H9 (cell line): ENCODE measurements around the gene LRRC71. TPM values are rescaled to one million over a fixed set of nuclear protein-coding genes. Genes with fewer than 3 reads are reported as not detected.
A peak's percentile ranks its signal among the peaks of the same experiment; 100 is the strongest.

Experiments
- DNase-seq: peaks from one replicate; pipeline ENCODE4 v3.0.0-alpha.2; 2017
- H2AFZ ChIP-seq: one replicate; pipeline ENCODE4 v1.6.1; 2013; ENCODE audit warnings: mild to moderate bottlenecking, low read length, control low read depth, moderate library complexity
- H2AK5ac ChIP-seq: 2 replicates; pipeline ENCODE4 v1.6.1; 2013; ENCODE audit warnings: low read length, control low read depth, mixed read lengths; ENCODE audit not compliant: insufficient read length
- H2BK120ac ChIP-seq: one replicate; pipeline ENCODE4 v1.6.1; 2013; ENCODE audit warnings: low read depth, mild to moderate bottlenecking, low read length, control low read depth, inconsistent platforms; ENCODE audit not compliant: poor library complexity, severe bottlenecking
- H2BK12ac ChIP-seq: 2 replicates; pipeline ENCODE4 v1.6.1; 2013; ENCODE audit warnings: low read length, control low read depth, mixed read lengths, low read depth; ENCODE audit not compliant: insufficient read length
- H2BK15ac ChIP-seq: 2 replicates; pipeline ENCODE4 v1.6.1; 2013; ENCODE audit warnings: low read depth, low read length, control low read depth
- H2BK20ac ChIP-seq: one replicate; pipeline ENCODE4 v1.6.1; 2013; ENCODE audit warnings: low read depth, mild to moderate bottlenecking, low read length, control low read depth, inconsistent platforms; ENCODE audit not compliant: poor library complexity, severe bottlenecking
- H2BK5ac ChIP-seq: 2 replicates; pipeline ENCODE4 v1.6.1; 2013; ENCODE audit warnings: low read length, control low read depth, mixed read lengths; ENCODE audit not compliant: insufficient read length
- H3K14ac ChIP-seq: 2 replicates; pipeline ENCODE4 v1.6.1; 2013; ENCODE audit warnings: low read length, control low read depth; ENCODE audit not compliant: insufficient read depth
- H3K18ac ChIP-seq: 2 replicates; pipeline ENCODE4 v1.6.1; 2013; ENCODE audit warnings: low read depth, mild to moderate bottlenecking, mixed read lengths, low read length, control low read depth; ENCODE audit not compliant: insufficient read length
- H3K23ac ChIP-seq: 2 replicates; pipeline ENCODE4 v1.6.1; 2013; ENCODE audit warnings: low read length, control low read depth, mixed read lengths, low read depth; ENCODE audit not compliant: insufficient read length
- H3K23me2 ChIP-seq: 2 replicates; pipeline ENCODE4 v1.6.1; 2013; ENCODE audit warnings: low read depth, mild to moderate bottlenecking, mixed read lengths, low read length, control low read depth; ENCODE audit not compliant: insufficient read length, poor library complexity, severe bottlenecking
- H3K27ac ChIP-seq: 2 replicates; pipeline ENCODE4 v1.5.1; 2013; ENCODE audit warnings: low read length, control low read depth, mixed read lengths, low read depth; ENCODE audit not compliant: insufficient read length
- H3K27me3 ChIP-seq: 2 replicates; pipeline ENCODE4 v1.6.1; 2013; ENCODE audit warnings: low read length, control low read depth, inconsistent platforms; ENCODE audit not compliant: insufficient read depth
- H3K4ac ChIP-seq: 2 replicates; pipeline ENCODE4 v1.6.1; 2013; ENCODE audit warnings: low read depth, mild to moderate bottlenecking, control low read depth, inconsistent platforms, low read length, moderate library complexity
- H3K4me1 ChIP-seq: 2 replicates; pipeline ENCODE4 v1.6.1; 2013; ENCODE audit warnings: low read length, control low read depth, inconsistent platforms; ENCODE audit not compliant: insufficient read depth
- H3K4me2 ChIP-seq: 2 replicates; pipeline ENCODE4 v1.6.1; 2013; ENCODE audit warnings: low read length, control low read depth, mixed read lengths; ENCODE audit not compliant: insufficient read length, insufficient read depth
- H3K56ac ChIP-seq: 2 replicates; pipeline ENCODE4 v1.6.1; 2013; ENCODE audit warnings: low read depth, mild to moderate bottlenecking, mixed read lengths, low read length, control low read depth; ENCODE audit not compliant: insufficient read length
- H3K79me1 ChIP-seq: 2 replicates; pipeline ENCODE4 v1.6.1; 2013; ENCODE audit warnings: low read depth, mild to moderate bottlenecking, moderate library complexity, low read length, control low read depth, inconsistent platforms; ENCODE audit not compliant: insufficient read depth, poor library complexity, severe bottlenecking
- H3K79me2 ChIP-seq: 2 replicates; pipeline ENCODE4 v1.6.1; 2013; ENCODE audit warnings: low read length, control low read depth, inconsistent platforms; ENCODE audit not compliant: insufficient read depth
- H3K9ac ChIP-seq: 2 replicates; pipeline ENCODE4 v1.6.1; 2013; ENCODE audit warnings: low read length, control low read depth, mixed read lengths; ENCODE audit not compliant: insufficient read length; ENCODE audit errors: extremely low read depth
- H3K9me3 ChIP-seq: one replicate; pipeline ENCODE4 v1.6.1; 2013; ENCODE audit warnings: low read depth, low read length, inconsistent platforms; ENCODE audit not compliant: control insufficient read depth
- H3T11ph ChIP-seq: one replicate; pipeline ENCODE4 v1.6.1; 2013; ENCODE audit warnings: mild to moderate bottlenecking, low read length, control low read depth, inconsistent platforms
- H4K20me1 ChIP-seq: one replicate; pipeline ENCODE4 v1.6.1; 2013; ENCODE audit not compliant: control insufficient read depth, insufficient read length, insufficient read depth
- H4K5ac ChIP-seq: 2 replicates; pipeline ENCODE4 v1.6.1; 2013; ENCODE audit warnings: low read depth, mild to moderate bottlenecking, mixed read lengths, low read length, control low read depth; ENCODE audit not compliant: insufficient read length
- H4K8ac ChIP-seq: replicated peaks from 2 replicates; pipeline ENCODE4 v1.6.1; 2013; ENCODE audit warnings: low read length, control low read depth, mixed read lengths, low read depth; ENCODE audit not compliant: insufficient read length
- H4K91ac ChIP-seq: 2 replicates; pipeline ENCODE4 v1.6.1; 2013; ENCODE audit warnings: low read depth, mild to moderate bottlenecking, moderate library complexity, mixed read lengths, low read length, control low read depth; ENCODE audit not compliant: insufficient read length
- H3K27ac Mint-ChIP-seq, 3 experiments: 2 replicates in 2 of 3; 3 replicates in 1 of 3; pipeline ENCODE4 v1.8.0; 2020 to 2021; ENCODE audit warnings: mixed read lengths in 3 of 3, mild to moderate bottlenecking in 1 of 3, moderate library complexity in 1 of 3
- H3K27me3 Mint-ChIP-seq: 2 replicates; pipeline ENCODE4 v1.8.0; 2021; ENCODE audit warnings: low read depth, mild to moderate bottlenecking, moderate library complexity, mixed read lengths
- H3K36me3 Mint-ChIP-seq, 3 experiments: 2 replicates in 2 of 3; 3 replicates in 1 of 3; pipeline ENCODE4 v1.8.0; 2020 to 2021; ENCODE audit warnings: low read depth in 3 of 3, mixed read lengths in 3 of 3; ENCODE audit not compliant: insufficient read depth in 1 of 3
- H3K4me1 Mint-ChIP-seq, 2 experiments: 2 replicates each; pipeline ENCODE4 v1.8.0; 2020; ENCODE audit warnings: mixed read lengths in 2 of 2
- H3K4me3 Mint-ChIP-seq, 2 experiments: 2 replicates in 1 of 2; 3 replicates in 1 of 2; pipeline ENCODE4 v1.8.0; 2020 to 2021; ENCODE audit warnings: mild to moderate bottlenecking in 2 of 2, mixed read lengths in 2 of 2, moderate library complexity in 1 of 2
- H3K9me3 Mint-ChIP-seq, 2 experiments: 2 replicates in 1 of 2; 3 replicates in 1 of 2; pipeline ENCODE4 v1.8.0; 2020; ENCODE audit warnings: mild to moderate bottlenecking in 2 of 2, mixed read lengths in 2 of 2, moderate library complexity in 1 of 2
- CTCF ChIP-seq: fragments of 200-600 bp; sonication (generic); conservative IDR thresholded peaks from 3 replicates; pipeline ENCODE4 v1.8.0; 2021; ENCODE audit warnings: antibody characterized with exemption, mild to moderate bottlenecking
- WGBS: extraction: QIAGEN DNeasy Blood & Tissue Kit; methylation state at CpG from one replicate; pipeline ENCODE4 v1.1.7; 2013; ENCODE audit warnings: missing lambda C conversion rate, low lambda C conversion rate, mixed read lengths; ENCODE audit not compliant: insufficient read length; ENCODE audit errors: extremely low coverage; 5-methylcytosine and 5-hydroxymethylcytosine counted together
- total RNA-seq: library from RNA; stranded (reverse); gene quantifications from 2 replicates; pipeline ENCODE4 v1.2.1, GENCODE V29; 2021

Gene LRRC71
- total RNA-seq, 1 experiment from 2014 or later: not detected

GRCh38 chr1:156896490-156897033 is 23.9 kb upstream of the LRRC71 start:
- Histone ChIP-seq H3K27ac (no peak overlapping the region), H3K14ac (no peak overlapping the region; the same call in 1 of the 2 replicates), H3K9me3 (no peaks in the 10 kb centered on the region), H2BK15ac (no peak overlapping the region), H3K79me2 (no peaks in the 10 kb centered on the region), H3K18ac (no peak overlapping the region), H3K4me2 (no peak overlapping the region), H3K56ac (no peak overlapping the region), H3K23ac (no peak overlapping the region), H3K79me1 (no peaks in the 10 kb centered on the region), H2BK20ac (no peak overlapping the region), H3K4me1 (no peaks in the 10 kb centered on the region), H3K4ac (no peak overlapping the region), H2BK120ac (no peak overlapping the region), H4K8ac (no peak overlapping the region), H3K9ac (no peak overlapping the region), H4K5ac (no peak overlapping the region), H2BK5ac (no peak overlapping the region), H3K23me2 (no peaks in the 10 kb centered on the region), H3T11ph (no peak overlapping the region), H3K27me3 (peaks cover 15% of the 10 kb centered on the region; the same call in 1 of the 2 replicates), H4K91ac (no peak overlapping the region), H2AK5ac (no peak overlapping the region), H4K20me1 (no peaks in the 10 kb centered on the region), H2BK12ac (no peak overlapping the region), H2AFZ (no peak overlapping the region)
- no CpG with 5 or more reads among the region's 16 CpGs for WGBS
- Mint-ChIP-seq H3K9me3 (no peaks in the 10 kb centered on the region; a peak in 1 of 5 replicates), H3K4me1 (peaks cover 16 to 40% of the 10 kb centered on the region in 2 experiments), H3K4me3 (no peak overlapping the region), H3K36me3 (no peaks in the 10 kb centered on the region), H3K27me3 (peaks cover 77% of the 10 kb centered on the region), H3K27ac (no peak overlapping the region)
- peak; percentile 54 for DNase-seq
- TF ChIP-seq CTCF: no peak
